AG09309 (cell line): ENCODE results near the gene MUC22.
"Not testable (repeated sequence)": the region's sequence is repeated elsewhere in the genome, so short reads cannot be mapped to it uniquely, and the experiment has no call there.

Source experiments
- DNase-seq: peaks from one replicate; pipeline ENCODE4 v3.0.0-alpha.2; 2010; ENCODE audit warnings: low read depth
- H3K4me3 ChIP-seq: 2 replicates; pipeline ENCODE4 v1.5.1; 2011; ENCODE audit warnings: mild to moderate bottlenecking, low read depth, low read length, moderate library complexity; ENCODE audit not compliant: control insufficient read depth
- TF ChIP-seq, protein P1 (sequence below): IDR thresholded peaks from 2 replicates; pipeline ENCODE4 v1.5.1; 2011; ENCODE audit warnings: mild to moderate bottlenecking, low read depth, low read length, inconsistent platforms; ENCODE audit not compliant: insufficient read depth, control insufficient read depth; ENCODE audit errors: missing control alignments

MUC22 gene

DNA sequence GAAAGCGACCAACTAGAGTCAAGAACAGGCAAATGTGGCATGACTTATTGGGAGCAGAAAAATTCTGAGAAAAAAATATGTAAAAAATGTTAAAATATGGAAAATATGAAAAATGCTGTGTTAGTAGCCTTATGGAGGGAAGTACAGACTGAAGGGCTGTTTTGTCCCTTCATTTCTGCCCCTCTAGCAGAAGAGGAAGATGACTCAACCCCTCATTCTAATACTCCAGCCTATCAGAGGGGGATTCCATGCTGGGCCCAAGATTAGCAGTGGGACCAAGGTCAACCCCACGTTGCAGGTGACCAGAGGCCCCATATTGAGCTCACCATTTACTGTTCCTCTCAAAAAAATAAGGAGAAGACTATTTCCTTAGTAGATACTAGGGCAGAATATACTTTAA lies 18.4 kb upstream of the MUC22 start:
- TF ChIP-seq, protein P1, sequence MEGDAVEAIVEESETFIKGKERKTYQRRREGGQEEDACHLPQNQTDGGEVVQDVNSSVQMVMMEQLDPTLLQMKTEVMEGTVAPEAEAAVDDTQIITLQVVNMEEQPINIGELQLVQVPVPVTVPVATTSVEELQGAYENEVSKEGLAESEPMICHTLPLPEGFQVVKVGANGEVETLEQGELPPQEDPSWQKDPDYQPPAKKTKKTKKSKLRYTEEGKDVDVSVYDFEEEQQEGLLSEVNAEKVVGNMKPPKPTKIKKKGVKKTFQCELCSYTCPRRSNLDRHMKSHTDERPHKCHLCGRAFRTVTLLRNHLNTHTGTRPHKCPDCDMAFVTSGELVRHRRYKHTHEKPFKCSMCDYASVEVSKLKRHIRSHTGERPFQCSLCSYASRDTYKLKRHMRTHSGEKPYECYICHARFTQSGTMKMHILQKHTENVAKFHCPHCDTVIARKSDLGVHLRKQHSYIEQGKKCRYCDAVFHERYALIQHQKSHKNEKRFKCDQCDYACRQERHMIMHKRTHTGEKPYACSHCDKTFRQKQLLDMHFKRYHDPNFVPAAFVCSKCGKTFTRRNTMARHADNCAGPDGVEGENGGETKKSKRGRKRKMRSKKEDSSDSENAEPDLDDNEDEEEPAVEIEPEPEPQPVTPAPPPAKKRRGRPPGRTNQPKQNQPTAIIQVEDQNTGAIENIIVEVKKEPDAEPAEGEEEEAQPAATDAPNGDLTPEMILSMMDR: no peak
- no peak for DNase-seq
- no peak overlapping the region for H3K4me3 ChIP-seq

- no peak for DNase-seq
- no peak overlapping the region for H3K4me3 ChIP-seq
- TF ChIP-seq, protein P1: no peak
These were observed 13.0 kb upstream of the MUC22 start for GRCh38 chr6:30997301-30997700.

DNA sequence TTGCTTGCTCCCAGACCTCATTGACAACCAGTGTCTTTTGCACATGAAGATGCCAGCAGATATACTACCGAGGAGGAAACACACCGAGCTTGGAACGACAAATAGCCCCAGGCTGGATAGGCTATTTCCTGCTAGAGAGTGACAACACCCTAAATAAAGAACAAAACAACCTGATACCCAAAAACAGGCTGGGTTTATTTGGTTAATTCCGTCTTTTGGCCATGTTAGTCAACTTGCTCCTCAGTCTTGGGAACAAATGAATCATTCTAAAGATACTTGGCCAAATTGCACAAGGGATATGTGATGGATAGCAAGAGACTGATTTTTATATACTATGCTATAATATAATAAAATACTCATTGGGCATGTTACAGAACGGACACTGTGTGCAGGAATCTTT lies 11.5 kb upstream of the MUC22 start:
- H3K4me3 ChIP-seq: no peak overlapping the region
- TF ChIP-seq, protein P1: no peak
- no peak for DNase-seq

GRCh38 chr6:31000067-31000860 lies 10.0 kb upstream of the MUC22 start:
- H3K4me3 ChIP-seq, DNase-seq: not testable (repeated sequence)

GRCh38 chr6:31001281-31001888 lies 8.9 kb upstream of the MUC22 start:
- TF ChIP-seq, protein P1: no peak
- DNase-seq: no peak
- no peak overlapping the region for H3K4me3 ChIP-seq

DNA sequence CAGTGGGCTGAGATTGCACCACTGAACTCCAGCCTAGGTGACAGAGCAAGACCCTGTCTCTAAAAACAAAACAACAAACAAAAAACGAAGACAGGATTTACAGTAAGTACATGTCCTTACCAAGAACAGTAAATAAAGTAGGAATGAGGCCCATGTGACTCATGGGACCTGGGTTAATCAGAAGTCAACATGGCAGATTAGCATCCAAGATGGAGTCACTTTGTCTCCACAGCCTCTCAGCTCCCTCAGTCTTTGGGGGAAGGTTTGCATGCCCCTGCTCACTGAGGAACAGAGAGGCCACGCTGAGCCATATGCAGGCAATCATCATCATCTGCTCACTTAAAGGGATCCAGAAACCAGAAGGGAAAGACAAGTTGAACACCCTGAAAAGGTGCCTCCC lies 7.8 kb upstream of the MUC22 start:
- H3K4me3 ChIP-seq: no peak overlapping the region
- TF ChIP-seq, protein P1: no peak
- no peak for DNase-seq

- H3K4me3 ChIP-seq: no peak overlapping the region
- TF ChIP-seq, protein P1: no peak
- no peak for DNase-seq
These were observed 5.5 kb upstream of the MUC22 start for GRCh38 chr6:31004794-31005193.
